GM12874 (cell line): ENCODE measurements around the gene RUVBL2.

ENCODE experiments used
- CTCF ChIP-seq: IDR thresholded peaks from 2 replicates; pipeline ENCODE4 v1.5.1; 2011; ENCODE audit warnings: low read depth, mild to moderate bottlenecking, control low read depth, low read length, moderate library complexity; ENCODE audit not compliant: insufficient read depth

The RUVBL2 gene

DNA sequence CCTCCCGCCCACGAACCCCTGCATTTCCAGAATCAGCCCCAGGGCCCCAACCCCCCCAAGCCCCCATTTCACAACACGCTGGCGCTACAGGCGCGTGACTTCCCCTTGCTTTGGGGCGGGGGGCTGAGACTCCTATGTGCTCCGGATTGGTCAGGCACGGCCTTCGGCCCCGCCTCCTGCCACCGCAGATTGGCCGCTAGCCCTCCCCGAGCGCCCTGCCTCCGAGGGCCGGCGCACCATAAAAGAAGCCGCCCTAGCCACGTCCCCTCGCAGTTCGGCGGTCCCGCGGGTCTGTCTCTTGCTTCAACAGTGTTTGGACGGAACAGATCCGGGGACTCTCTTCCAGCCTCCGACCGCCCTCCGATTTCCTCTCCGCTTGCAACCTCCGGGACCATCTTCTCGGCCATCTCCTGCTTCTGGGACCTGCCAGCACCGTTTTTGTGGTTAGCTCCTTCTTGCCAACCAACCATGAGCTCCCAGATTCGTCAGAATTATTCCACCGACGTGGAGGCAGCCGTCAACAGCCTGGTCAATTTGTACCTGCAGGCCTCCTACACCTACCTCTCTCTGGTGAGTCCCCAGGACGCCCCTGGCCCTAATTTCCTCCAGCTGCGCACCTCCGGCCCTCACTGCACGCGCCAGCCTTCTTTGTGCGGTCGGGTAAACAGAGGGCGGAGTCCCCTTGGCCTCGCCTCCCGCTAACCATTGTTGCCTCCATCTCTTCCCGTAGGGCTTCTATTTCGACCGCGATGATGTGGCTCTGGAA lies 28.5 kb upstream of the RUVBL2 start, which contains the start of gene FTL:
FTL (plus strand) TSS at position 270 of the 766 bp plus-strand sequence; CDS start at position 469, 199 bp downstream.
- no peak for TF ChIP-seq CTCF

GRCh38 chr19:48965806-48966540 lies 27.7 kb upstream of the RUVBL2 start:
- TF ChIP-seq CTCF, result no peak

- no peak for TF ChIP-seq CTCF
Observed at GRCh38 chr19:48966541-48967345, 26.9 kb upstream of the RUVBL2 start.

GRCh38 chr19:48967346-48968178 lies 26.1 kb upstream of the RUVBL2 start:
- no peak for TF ChIP-seq CTCF

GRCh38 chr19:48968179-48968661 lies 25.5 kb upstream of the RUVBL2 start:
- TF ChIP-seq CTCF, result no peak

DNA sequence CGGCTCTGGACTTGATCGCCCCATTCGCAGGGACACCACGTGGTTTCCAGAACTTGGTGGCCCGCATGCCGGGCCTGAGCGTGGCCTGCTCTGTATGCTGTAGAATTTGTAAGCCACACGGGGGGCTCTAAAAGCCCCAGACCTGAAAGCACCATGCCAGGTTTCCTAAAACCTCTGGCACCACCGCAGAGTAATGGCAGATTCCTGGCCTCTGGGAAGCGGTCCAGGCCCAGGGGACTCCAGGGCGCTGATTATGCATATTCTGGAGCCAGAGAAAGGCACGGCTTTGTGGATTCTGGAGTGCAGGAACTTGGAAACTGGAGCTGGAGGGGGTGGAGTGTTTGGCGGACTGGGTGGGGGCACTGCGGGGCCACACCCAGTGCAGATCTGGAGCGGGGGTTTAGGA lies 24.9 kb upstream of the RUVBL2 start:
- no peak for TF ChIP-seq CTCF
